ENCODE measurements around the gene ABCA9. TPM values are rescaled to one million over a fixed set of nuclear protein-coding genes. Genes with fewer than 3 reads are reported as not detected.
A peak's percentile ranks its signal among the peaks of the same experiment; 100 is the strongest.

ABCA9 gene
- total and polyA plus RNA-seq, 9 of the 15 experiments (the other 6 are each of a cell fraction or from before 2014, with no cell fraction given): 0.04 TPM; not detected in 8

DNA sequence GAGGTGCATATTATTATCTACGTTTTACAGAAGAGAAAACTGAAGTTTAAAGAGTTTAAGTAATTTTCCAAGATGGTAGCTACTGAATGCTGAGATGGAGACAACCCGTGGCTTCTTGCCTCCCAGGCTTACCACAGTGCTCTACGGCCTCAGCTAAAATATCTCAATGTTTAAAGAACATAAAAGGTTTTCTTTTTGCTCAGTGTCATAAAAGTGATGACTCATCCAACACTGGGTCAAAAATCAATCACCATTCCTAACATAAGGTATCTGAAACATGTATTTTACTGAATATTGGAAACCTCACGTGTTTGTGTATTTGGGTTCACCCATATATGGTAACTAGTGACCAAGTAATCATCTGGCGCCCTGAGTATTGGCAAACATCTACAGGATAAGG is 18.4 kb downstream of the ABCA9 start (continued):
- TF ChIP-seq ETV1 (tag; conservative IDR thresholded peaks at IDR 0.05; ENCODE audit: low read depth) (no peak), CBFA2T2 (conservative IDR thresholded peaks at IDR 0.05) (no peak), JUND (IDR thresholded peaks at IDR 0.05; ENCODE audit: borderline replicate concordance, low read depth, low read length) (peak; percentile 32; the same call in 1 of the 2 replicates), JUND (tag; IDR thresholded peaks at IDR 0.05; ENCODE audit: borderline replicate concordance, low read depth, low read length) (0 out of 3 replicates have a peak, but pooled peaks have one; percentile 32), MAFF (IDR thresholded peaks at IDR 0.05; ENCODE audit: low read length) (peak; percentile 66), ESRRA (IDR thresholded peaks at IDR 0.05; ENCODE audit: borderline replicate concordance, low read depth) (no peak), STAT5A (IDR thresholded peaks at IDR 0.05; ENCODE audit: borderline replicate concordance, low read length) (no peak), PHF8 (IDR thresholded peaks at IDR 0.05; ENCODE audit: borderline replicate concordance, low read length) (no peak), TCF7 (IDR thresholded peaks at IDR 0.05; ENCODE audit: borderline replicate concordance) (no peak), RBM14 (IDR thresholded peaks at IDR 0.05; ENCODE audit: borderline replicate concordance, insufficient read depth, low read depth, low read length) (no peak), CEBPG (CRISPR knock-in tag; IDR thresholded peaks at IDR 0.05) (no peak), CEBPG (tag; conservative IDR thresholded peaks at IDR 0.05 in 1 of 2, IDR thresholded peaks at IDR 0.05 in 1 of 2) (no peak), MBD2 (IDR thresholded peaks at IDR 0.05; ENCODE audit: borderline replicate concordance, low read depth) (no peak), ETV6 (IDR thresholded peaks at IDR 0.05; ENCODE audit: borderline replicate concordance in 1 of 2, low read depth in 2 of 2, low read length in 1 of 2) (no peak), ETV6 (CRISPR knock-in tag; IDR thresholded peaks at IDR 0.05; ENCODE audit: borderline replicate concordance) (no peak), SPI1 (IDR thresholded peaks at IDR 0.05; ENCODE audit: borderline replicate concordance, low read depth, low read length) (no peak), JUNB (CRISPR knock-in tag; conservative IDR thresholded peaks at IDR 0.05) (peak; percentile 64; the same call in 1 of the 2 replicates), BMI1 (IDR thresholded peaks at IDR 0.05; ENCODE audit: low read length) (no peak), FIP1L1 (IDR thresholded peaks at IDR 0.05; ENCODE audit: low read depth, low read length, poor library complexity, severe bottlenecking) (no peak)
- TF ChIP-seq, protein P1, sequence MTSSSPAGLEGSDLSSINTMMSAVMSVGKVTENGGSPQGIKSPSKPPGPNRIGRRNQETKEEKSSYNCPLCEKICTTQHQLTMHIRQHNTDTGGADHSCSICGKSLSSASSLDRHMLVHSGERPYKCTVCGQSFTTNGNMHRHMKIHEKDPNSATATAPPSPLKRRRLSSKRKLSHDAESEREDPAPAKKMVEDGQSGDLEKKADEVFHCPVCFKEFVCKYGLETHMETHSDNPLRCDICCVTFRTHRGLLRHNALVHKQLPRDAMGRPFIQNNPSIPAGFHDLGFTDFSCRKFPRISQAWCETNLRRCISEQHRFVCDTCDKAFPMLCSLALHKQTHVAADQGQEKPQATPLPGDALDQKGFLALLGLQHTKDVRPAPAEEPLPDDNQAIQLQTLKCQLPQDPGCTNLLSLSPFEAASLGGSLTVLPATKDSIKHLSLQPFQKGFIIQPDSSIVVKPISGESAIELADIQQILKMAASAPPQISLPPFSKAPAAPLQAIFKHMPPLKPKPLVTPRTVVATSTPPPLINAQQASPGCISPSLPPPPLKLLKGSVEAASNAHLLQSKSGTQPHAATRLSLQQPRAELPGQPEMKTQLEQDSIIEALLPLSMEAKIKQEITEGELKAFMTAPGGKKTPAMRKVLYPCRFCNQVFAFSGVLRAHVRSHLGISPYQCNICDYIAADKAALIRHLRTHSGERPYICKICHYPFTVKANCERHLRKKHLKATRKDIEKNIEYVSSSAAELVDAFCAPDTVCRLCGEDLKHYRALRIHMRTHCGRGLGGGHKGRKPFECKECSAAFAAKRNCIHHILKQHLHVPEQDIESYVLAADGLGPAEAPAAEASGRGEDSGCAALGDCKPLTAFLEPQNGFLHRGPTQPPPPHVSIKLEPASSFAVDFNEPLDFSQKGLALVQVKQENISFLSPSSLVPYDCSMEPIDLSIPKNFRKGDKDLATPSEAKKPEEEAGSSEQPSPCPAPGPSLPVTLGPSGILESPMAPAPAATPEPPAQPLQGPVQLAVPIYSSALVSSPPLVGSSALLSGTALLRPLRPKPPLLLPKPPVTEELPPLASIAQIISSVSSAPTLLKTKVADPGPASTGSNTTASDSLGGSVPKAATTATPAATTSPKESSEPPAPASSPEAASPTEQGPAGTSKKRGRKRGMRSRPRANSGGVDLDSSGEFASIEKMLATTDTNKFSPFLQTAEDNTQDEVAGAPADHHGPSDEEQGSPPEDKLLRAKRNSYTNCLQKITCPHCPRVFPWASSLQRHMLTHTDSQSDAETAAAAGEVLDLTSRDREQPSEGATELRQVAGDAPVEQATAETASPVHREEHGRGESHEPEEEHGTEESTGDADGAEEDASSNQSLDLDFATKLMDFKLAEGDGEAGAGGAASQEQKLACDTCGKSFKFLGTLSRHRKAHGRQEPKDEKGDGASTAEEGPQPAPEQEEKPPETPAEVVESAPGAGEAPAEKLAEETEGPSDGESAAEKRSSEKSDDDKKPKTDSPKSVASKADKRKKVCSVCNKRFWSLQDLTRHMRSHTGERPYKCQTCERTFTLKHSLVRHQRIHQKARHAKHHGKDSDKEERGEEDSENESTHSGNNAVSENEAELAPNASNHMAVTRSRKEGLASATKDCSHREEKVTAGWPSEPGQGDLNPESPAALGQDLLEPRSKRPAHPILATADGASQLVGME (CRISPR knock-in tag; IDR thresholded peaks at IDR 0.05): no peak
- TF ChIP-seq, protein P2, sequence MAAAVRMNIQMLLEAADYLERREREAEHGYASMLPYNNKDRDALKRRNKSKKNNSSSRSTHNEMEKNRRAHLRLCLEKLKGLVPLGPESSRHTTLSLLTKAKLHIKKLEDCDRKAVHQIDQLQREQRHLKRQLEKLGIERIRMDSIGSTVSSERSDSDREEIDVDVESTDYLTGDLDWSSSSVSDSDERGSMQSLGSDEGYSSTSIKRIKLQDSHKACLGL (CRISPR knock-in tag; IDR thresholded peaks at IDR 0.05; ENCODE audit: borderline replicate concordance, poor library complexity, severe bottlenecking): no peak
